ENCODE data around the gene SIK2.
"Not testable (repeated sequence)": the region's sequence is repeated elsewhere in the genome, so short reads cannot be mapped to it uniquely, and the experiment has no call there.

SIK2 gene

DNA sequence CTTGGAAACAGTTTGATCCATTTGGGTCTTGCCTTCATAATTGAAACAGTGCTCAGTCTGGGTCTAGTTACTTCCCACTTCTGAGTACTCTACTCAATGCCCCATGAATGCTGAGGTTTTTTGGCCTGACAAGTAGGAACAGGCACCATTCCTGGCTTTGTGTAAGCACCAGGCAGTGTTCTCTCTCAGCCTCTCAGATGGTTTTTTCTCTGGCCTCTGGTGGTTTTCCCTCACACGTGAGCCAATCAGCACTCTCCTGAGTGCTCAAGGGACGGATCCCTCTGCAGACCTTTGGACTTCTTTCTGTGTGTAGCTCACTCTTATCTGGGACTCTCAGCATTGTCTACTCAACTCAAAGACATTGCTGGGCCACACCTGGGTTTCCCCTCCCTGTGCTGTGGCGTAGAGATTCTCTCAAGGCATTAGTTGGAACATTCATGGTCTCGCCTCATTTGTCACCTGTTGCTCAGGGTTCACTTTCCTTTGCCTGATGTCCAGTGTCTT, 21.3 kb downstream of the SIK2 start:
- no peak for DNase-seq (ENCODE audit: low read depth, low spot score)

DNA sequence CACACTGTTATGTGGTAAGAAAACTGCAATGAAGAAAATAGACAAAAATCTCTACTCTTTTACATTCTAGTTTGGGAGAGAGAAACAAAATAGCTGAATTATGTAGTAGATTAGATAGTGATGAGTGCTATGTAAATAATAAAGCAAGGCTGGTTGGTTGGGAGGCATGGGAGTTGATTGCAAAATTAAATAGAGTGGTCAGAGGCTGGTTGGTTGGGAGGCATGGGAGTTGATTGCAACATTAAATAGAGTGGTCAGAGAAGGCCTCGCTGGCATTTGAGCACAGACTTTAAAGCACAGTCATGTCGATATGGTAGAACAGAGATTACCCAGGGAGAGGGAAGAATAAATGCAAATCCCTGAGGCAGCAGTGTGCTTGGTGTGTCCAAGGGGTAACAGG, 22.4 kb downstream of the SIK2 start:
- no peak for DNase-seq (ENCODE audit: low read depth, low spot score)

DNA sequence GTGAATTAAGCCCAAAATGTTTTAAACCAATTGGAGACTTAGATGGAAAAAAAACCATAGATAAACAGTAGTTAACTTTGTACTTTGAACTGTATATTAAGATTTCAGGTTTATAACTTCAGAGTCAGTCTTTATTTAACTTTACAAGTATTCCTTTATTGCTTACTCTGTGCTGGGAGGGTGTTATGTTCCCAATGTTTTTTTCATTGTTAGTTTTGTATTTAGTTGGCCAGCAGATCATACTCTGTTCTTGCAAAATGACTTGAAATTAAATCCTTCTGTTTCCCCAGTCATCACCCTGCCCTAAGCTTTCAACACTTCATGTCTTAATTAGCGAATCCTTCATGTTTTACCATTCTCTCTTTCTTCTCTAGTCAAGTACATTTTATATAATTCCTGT, 25.3 kb downstream of the SIK2 start:
- no peak for DNase-seq (ENCODE audit: low read depth, low spot score)

DNA sequence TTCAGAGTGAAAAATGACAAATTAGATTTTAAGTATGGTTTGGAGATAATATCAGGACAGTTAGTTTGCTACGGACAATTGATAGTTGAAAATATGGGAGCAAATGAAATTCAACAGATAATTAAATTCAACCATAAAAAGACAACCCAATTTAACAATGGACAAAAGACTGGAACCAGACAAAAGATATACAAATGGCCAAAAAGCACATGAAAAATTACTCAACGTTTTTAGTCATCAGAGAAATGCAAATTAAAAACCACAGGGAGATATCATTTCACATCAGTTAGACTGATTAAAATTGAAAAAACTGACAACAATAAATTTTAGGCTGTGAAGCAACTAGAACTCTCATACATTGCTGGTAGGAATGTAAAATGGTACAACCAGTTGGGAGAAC, 27.2 kb downstream of the SIK2 start:
- no peak for DNase-seq (ENCODE audit: low read depth, low spot score)

DNA sequence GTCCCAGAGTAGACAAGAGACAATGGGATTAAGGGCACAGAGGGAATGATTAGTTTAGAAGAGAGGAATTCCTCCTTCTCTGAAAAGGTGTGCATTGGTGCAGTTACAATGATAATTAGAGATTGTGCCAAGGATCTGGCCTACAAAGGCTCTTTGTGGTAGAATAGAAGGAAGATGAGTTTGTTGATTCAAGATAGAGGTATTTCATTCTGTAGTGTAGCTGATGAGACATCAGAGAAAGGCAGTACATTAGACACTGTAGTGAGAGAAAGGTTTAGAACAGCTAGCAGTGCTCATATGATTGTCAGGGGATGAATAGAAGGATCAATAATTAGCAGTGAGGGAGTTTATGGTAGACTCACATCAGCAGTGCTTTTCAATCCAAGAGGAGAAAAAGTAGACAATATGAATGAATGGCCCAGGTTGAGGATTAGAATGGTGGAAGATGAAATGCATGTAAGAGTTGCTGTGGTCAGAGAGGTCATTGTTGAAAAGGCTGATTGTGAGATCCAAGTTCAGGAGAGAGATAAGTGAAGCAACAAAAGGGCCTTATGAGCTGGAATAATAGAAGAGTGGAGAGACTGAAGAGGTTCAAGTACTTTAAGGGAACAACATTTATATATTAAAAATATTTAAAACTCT, 28.9 kb downstream of the SIK2 start:
- no peak for DNase-seq (ENCODE audit: low read depth, low spot score)

DNA sequence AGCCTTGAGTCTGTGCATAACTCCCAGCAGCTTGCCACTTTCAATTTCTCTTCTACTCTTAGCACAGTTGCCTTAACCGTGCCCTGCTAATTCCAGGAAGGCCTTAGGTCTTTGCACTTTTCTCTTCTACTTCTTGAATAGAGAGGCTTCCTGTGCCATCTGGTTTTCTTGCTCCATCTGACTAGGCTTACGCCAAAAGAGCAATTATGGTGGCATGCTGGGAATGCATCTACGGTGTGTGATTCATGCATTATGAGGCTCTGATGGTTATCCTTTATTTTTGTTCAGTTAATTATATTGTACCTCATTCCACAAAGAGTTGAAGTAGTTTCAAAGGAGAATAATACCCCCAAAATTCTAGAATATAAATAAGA, 29.4 kb downstream of the SIK2 start:
- no peak for DNase-seq (ENCODE audit: low read depth, low spot score)

DNA sequence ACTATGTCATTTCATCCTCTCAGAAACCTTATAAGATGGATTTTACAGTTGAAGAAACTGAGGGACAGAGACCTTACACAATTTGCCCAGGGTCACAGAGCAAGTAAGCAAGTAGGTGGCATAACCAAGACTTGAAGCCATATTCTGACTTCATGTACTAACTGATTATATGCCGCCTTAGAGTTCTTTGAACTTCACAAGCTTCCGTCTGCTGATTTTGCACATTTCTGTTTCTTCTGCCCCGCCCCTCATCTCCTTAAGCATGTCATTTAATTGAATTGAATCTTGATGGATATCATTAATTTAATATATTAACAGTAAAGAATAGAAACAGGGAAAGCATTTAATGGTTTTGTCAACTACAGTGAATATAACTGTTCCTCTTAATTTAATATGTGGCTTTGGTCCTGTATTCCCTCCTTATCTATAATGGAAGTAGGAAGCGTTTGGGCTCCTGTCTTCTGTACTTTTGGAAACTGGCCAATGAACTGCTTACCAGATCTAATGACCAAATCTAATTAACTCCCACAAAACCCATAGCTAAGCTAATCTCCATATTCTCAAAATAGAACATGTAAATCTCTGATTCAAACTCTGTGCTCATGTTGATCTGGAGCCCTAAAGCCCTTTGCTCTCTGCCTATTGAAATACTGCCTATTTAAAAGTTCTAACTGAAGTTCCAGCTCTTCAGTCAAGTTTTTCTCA, 30.4 kb downstream of the SIK2 start:
- no peak for DNase-seq (ENCODE audit: low read depth, low spot score)

DNA sequence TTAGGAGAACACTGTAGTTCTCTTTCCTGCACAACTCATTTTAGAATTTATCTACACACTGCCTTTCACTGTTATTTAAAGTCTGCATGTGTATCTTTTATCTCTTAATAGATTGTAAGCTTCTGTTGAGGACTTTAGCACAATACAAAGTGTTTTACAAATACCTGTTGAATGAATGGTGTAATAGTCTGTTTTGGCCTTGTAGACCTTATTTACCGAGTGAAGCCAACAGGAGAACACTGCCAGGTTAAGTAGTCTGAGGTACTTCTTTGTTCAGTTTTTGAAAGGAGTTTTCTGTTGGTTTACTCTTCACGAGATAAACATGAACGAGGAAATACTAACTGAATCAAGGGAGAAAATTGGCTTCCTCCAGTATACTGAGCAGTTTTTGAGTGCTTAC, 31.0 kb downstream of the SIK2 start:
- DNase-seq (ENCODE audit: low read depth, low spot score), result no peak

DNA sequence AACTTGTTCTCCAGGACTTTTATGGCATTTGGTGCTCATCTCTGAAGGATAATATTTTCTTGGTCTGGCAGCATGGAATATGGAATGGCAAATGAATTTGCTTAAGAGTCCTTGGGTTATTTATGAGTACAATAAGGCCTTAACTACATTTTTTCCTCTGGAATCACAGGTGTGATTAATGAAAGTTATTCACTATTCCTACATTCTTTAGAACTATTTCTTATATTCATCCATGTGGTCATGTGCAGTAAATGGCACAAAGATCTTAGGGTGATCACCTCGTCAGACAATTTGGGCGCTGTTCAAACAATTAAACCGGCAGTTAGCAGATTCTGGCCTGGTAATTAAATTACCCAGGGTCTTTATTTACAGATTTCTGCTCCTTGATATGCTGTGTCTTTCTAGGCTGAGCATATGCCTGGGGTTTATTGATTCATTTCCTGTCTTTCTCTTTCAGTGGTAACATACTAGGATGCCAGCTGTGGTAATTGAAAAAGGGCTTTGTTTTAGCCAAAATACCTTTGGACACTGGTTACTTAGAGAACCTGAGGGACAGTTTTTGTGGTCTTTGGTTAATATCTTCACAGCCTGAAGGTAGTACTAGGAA, 31.6 kb downstream of the SIK2 start:
- DNase-seq (ENCODE audit: low read depth, low spot score), result no peak

DNA sequence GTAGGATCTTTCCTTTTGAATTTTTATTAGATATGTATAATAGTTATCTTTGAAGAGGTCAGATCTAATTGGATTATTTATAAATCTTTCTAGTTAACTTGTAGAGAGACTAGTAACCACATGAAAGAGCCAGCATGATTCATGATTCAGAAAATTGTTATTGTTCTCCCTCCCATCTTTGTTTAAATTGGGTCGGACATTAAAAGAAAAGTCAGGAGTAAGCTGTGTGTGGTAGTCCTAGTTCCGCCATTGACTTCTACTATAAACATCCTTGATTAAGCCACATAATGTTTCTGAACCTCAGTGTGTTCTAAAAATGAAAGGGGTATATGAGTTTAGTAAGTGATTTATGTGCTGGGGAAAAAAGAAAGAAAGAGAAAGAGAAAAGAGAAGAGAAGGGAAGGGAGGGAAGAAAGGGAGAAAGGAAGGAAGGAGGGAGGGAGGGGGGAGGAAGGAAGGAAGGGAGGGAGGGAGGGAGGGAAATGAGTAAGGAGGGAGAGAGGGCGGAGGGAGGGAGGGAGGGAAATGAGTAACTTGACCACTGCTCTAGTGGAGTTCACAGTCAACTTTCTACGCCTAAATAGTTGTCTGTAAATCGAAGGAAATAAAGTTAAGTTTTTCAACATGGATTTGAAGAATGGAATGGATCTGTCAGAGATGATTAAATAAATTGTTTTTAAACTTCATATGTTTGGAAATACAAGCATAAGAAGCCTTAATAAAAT, 32.9 kb downstream of the SIK2 start:
- DNase-seq (ENCODE audit: low read depth, low spot score), result no peak

DNA sequence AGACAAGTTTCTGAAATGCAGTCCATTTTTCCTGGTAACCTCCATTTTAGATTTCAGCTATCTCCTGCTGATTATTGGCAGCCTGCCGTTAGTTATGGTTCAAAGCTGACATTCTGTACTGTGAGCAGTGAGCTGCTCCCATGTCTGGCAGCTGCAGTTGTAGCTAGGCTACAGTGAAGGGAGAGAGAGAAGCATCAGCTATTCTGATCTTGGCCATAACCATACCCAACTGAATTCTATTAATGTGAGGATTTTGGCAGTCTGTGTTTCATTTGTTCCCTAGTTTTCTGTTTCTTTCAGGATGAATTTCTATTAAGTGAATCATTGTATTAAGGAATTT, 33.4 kb downstream of the SIK2 start:
- DNase-seq (ENCODE audit: low read depth, low spot score), result no peak

DNA sequence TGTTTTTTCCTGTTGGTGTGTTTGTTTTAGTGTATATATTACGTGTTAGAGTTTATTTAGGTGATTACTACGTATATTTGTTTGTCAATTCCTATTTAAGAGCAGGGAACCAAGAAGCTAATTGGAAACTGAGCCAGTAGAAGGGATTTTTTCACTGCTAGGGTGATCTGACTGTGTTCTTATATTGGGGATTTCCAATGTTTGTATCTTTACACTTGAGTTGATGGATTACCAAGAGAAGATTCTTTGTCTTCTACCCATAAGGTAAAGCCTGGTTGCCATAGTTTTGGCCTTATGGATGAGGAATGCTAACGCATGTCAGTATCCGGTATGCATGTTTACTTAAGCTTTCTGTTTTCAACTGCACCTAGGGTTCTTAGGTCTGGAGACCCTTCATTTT, 35.6 kb downstream of the SIK2 start:
- DNase-seq (ENCODE audit: low read depth, low spot score), result no peak

DNA sequence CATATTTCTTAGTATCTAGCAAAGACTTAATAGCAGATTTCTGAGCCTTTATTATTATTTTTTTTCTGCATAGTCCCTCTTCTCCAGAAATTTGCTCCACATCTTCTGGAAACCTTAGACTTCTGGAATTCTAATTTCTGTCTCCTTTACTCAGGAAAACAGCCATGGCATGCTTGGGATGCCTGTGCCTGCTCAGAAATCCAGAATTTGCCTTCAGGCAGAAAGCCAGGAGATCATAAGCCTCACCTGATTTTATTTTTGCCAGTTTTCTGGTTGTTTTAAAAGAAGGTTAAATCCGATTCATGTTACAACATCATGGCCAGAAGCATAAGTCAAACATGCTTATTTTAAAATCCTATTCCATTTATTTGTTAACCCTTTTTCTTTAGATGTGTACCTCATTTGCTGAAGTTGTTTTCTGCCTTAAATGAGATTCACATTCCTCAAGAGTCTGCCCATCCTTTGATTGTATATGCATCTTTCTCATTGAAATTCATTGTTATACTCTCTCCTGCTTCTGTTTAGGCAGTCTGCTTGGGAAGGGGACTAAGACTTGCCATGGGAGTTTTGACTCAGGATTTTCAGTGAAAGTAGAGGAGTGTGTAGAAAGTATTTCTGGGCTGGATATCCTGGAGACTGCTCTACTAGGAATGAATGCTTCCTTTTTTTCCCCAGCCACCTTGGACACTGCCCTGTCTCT, 37.1 kb downstream of the SIK2 start:
- no peak for DNase-seq (ENCODE audit: low read depth, low spot score)

DNA sequence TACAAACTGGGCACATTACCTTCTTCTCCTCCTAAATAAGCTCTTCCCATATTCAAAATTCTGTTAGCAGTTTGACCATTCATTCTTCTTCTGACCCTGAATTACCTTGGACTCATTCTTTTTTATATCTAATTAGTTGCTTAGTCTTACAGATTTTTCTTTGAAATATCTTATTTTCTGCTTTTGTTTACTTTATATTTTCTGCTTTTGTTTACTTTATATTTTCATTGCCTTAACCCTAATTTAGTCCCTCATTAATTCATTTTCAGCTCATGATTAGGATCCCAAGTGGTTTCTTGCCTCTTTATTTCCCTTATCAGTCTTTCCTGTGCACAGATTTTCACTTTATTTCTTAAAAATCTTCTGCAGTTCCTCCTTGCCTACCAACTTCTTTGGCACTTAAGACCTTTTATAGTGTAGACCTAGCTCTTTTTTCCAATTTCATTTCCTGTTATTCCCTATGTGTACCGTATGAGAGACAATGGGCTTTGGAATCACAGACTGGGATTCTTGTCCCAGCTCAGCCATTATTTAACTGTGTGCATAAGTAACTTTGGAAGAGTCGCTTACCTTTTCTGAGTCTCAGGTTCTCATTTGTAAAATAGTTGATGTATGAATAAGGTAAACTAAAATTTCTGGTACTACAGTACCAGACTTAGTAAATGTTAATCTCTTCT, 39.2 kb downstream of the SIK2 start:
- DNase-seq (ENCODE audit: low read depth, low spot score), result no peak

DNA sequence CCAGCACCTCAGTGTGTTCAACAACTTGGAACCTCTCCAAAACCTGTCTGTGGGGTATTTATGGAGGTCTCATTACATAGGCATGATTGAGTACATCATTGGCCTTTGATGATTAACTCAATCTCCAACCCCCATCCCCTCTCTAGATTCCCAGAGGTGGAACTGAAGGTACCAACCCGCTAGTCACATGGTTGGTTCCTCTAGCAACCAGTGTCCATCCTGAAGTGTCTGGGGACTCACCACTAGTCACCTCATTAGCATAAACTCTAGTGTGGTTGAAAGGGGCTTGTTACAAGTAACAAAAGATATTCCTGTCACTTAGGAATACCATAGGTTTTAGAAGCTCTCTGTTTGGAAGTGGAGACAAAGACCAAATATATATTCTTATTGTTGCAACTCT, 40.3 kb downstream of the SIK2 start:
- no peak for DNase-seq (ENCODE audit: low read depth, low spot score)

DNA sequence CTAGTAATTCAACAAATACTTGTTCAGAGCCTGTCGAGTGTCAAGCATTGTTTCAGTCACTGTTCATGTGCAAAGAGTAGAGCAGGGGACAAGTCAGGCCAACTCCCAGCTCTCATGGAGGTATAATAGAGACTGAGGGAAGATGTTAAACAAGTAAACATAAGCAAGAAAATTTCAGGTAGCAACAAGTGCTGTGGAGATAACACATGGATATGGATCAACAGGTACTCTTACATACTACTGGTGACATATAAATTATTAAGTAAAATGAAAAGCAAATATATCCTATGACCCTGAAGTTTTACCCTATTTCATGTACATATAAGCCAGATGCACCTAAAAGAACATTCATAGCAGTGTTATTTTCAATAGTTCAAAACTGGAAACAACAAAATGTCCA, 42.7 kb downstream of the SIK2 start:
- DNase-seq (ENCODE audit: low read depth, low spot score), result no peak

DNA sequence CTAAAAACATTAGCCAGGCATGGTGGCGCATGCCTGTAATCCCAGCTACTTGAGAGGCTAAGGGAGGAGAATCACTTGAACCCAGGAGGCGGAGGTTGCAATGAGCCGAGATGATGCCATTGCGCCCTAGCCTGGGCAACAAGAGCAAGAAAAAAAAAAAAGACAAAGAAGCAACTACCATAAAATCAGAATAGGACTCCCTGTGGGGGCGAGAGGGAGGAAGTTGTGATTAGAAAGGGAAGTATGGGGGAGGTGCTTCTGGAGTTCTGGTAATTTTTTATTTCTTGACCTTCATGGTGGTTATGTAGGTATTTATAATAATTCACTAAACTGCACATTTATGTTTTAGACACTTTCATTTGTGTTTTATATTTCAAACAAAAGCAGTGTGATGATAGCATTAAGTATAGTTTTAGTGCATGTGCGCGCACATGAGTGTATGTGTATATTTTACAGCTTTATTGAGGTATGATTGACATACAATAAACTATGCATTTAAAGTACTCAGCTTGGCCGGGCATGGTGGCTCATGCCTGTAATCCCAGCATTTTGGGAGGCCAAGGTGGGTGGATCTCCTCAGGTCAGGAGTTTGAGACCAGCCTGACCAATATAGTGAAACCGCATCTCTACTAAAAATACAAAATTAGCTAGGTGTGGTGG, 43.5 kb downstream of the SIK2 start:
- no peak for DNase-seq (ENCODE audit: low read depth, low spot score)

DNA sequence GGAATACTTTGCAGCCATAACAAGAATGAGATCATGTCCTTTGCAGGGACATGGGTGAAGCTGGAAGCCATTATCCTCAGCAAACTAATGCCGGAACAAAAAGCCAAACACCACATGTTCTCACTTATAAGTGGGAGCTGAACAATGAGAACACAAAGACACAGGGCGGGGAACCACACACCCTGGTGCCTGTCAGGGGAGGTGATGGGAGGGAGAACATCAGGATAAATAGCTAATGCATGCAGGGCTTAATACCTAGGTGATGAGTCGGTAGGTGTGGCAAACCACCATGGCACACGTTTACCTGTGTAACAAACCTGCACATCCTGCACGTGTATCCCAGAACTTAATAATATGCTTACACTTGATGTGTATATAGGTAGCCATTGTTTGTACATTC, 49.1 kb downstream of the SIK2 start:
- DNase-seq (ENCODE audit: low read depth, low spot score), result not testable (repeated sequence)

DNA sequence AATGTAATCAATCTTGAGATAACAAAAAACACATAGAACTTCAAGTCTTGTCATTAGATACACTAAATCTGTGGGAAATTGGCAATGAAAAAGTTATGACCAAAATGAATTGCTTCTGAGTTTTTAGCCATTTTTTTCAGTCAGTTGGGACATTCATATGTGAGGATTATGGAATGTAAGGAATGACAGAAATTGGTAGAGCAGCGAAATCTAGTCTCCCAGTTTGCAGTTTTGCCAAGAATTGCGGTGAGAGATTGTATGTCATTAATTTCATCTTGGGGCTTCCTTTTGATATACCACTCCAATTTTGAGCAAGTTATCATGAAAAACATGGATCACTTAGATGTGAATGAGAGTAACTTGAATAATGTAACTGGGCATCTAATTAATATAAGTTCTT, 49.9 kb downstream of the SIK2 start:
- no peak for DNase-seq (ENCODE audit: low read depth, low spot score)

DNA sequence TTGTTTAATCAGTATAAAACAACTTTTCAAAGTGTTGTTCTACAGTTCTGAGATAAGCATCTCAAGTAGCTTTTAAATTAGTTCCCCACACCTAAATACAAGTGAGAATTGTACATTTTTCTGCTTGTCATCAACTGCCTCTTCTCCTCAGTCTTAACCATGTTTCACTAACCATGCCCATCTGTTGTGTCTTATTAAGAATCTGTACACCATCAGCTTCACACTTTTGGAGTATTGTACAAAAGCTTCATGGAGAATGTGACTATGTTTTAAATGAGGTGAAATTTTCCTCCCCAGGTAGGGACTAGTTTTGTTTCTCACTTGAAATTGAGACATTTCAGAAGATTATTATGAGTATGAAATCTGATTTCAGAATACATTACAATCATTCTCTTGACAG, 52.4 kb downstream of the SIK2 start:
- no peak for DNase-seq (ENCODE audit: low read depth, low spot score)

DNA sequence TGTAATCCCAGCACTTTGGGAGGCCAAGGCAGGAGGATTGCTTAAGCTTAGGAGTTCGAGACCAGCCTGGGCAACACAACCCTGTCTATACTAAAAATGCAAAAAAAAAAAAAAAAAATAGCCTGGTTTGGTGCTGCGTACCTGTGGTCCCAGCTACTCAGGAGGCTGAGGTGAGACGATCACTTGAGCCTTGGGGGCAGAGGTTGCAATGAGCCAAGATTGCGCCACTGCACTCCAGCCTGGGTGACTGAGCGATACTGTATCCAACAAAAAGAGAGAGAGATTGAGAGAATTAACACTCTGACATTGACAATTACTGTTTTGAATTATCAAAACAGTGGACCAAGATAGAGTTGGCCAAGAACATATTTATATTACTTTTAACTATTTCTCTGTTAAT, 53.7 kb downstream of the SIK2 start:
- DNase-seq (ENCODE audit: low read depth, low spot score), result no peak
